T follicular helper cell (primary cell): ENCODE data around the gene RGPD6.
"Not testable (repeated sequence)": the region's sequence is repeated elsewhere in the genome, so short reads cannot be mapped to it uniquely, and the experiment has no call there.

Experiments used
- DNase-seq: peaks from one replicate; pipeline ENCODE4 v3.0.0-alpha.2; 2020; ENCODE audit warnings: low read depth

Gene RGPD6

GRCh38 chr2:110481200-110481599, 95.8 kb downstream of the RGPD6 start:
- not testable (repeated sequence) for DNase-seq

GRCh38 chr2:110480084-110480483, 96.9 kb downstream of the RGPD6 start:
- not testable (repeated sequence) for DNase-seq

GRCh38 chr2:110477370-110477769, 99.7 kb downstream of the RGPD6 start:
- DNase-seq = not testable (repeated sequence)

- DNase-seq = not testable (repeated sequence)
Measured at GRCh38 chr2:110476952-110477351, 100.1 kb downstream of the RGPD6 start.

GRCh38 chr2:110475627-110476359, 101.2 kb downstream of the RGPD6 start:
- not testable (repeated sequence) for DNase-seq

GRCh38 chr2:110474898-110475297, 102.1 kb downstream of the RGPD6 start:
- not testable (repeated sequence) for DNase-seq

GRCh38 chr2:110473059-110473358, 104.0 kb downstream of the RGPD6 start:
- DNase-seq = not testable (repeated sequence)

GRCh38 chr2:110472171-110473058, 104.6 kb downstream of the RGPD6 start, which contains the start of gene LIMS4:
LIMS4 (minus strand) TSS chr2:110472816; CDS start chr2:110472778, 38 bp downstream.
- DNase-seq = not testable (repeated sequence)

GRCh38 chr2:110468921-110469320, 108.1 kb downstream of the RGPD6 start:
- DNase-seq = not testable (repeated sequence)

- not testable (repeated sequence) for DNase-seq
Measured at GRCh38 chr2:110465312-110465711, 111.7 kb downstream of the RGPD6 start.
